Activated CD8-positive, alpha-beta memory T cell treated with anti-CD3 and anti-CD28 coated beads for 36 hours (primary cell): ENCODE data around the gene LRPAP1. TPM values are rescaled to one million over a fixed set of nuclear protein-coding genes. Genes with fewer than 3 reads are reported as not detected.

Experiments used
- CTCF ChIA-PET: fragments of 350-600 bp; sonication (Branson Sonifier 250); formaldehyde crosslinking; loops from one replicate; lab custom pipeline; 2021; ENCODE audit warnings: antibody characterized with exemption; lab: Charles Lee
- POLR2A ChIA-PET: fragments of 350-600 bp; sonication (Branson Sonifier 250); formaldehyde crosslinking; loops from one replicate; lab custom pipeline; 2021; ENCODE audit warnings: antibody characterized with exemption; lab: Charles Lee
- total RNA-seq, 2 experiments: library from RNA; stranded (reverse); gene quantifications; one replicate each; pipeline ENCODE4 v1.2.3, GENCODE V29; 2021

The LRPAP1 gene
- total RNA-seq, 2 experiments from 2014 or later: 87.5 to 90.1 TPM

DNA sequence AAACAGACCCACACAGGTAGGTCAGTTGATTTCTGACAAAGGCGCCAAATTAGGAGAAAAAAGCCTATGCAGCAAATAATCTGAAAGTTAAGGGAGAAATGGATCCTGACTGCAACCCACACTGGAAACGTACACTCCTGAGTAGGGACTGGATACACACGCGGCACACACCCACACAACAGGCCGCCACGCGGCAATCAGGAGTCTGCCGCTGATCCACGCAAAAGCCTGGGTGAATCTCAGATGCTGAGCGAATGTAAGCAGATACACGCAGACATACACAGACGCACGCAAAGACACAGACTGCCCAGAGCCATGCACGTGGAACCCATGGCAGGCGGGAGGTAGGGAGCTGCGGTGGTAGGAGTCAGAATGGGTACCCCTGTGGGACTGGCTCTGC lies 21.7 kb downstream of the LRPAP1 start:
- ChIA-PET POLR2A (no interaction called here), CTCF (no interaction called here)

DNA sequence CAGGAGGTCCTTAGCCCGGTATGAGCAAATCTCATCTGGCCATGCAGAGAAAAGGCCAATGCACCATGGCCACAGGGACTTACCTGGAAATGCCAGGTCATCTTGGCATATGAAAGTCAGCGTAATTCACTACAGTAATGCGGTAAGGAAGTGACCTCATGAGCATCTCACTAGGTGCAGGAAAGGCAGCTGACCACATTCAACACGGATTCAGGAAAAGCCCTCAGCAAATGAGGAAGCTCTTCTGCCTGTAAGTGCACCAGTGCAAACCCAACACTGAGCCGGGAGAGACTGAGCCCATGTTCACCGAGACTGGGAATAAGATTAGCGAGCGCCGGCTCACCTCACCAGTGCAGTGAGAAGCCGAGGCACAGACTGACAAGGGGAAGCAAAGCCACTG lies 23.7 kb downstream of the LRPAP1 start:
- ChIA-PET POLR2A (no interaction called here), CTCF (no interaction called here)

DNA sequence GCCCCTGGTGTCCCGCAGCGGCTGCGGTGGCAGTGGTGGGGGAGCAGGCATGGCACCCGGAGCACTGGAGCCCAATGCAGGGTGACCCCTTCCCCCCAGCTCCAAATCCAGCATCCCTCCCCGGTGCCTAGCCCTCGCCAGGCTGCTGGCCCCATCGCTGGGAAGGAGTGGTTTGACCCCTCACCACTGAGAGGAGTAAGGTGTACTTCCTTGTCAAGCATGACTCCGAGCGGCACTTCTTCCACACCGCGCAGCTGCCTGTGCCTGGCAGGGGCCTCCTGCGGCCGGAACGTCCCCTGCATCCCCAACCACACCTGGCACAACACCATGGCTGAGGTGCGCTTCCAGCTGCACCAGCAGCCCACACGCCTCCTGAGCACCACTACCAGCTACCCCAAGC lies 27.0 kb downstream of the LRPAP1 start:
- POLR2A ChIA-PET: no interaction called here
- CTCF ChIA-PET: no interaction called here

DNA sequence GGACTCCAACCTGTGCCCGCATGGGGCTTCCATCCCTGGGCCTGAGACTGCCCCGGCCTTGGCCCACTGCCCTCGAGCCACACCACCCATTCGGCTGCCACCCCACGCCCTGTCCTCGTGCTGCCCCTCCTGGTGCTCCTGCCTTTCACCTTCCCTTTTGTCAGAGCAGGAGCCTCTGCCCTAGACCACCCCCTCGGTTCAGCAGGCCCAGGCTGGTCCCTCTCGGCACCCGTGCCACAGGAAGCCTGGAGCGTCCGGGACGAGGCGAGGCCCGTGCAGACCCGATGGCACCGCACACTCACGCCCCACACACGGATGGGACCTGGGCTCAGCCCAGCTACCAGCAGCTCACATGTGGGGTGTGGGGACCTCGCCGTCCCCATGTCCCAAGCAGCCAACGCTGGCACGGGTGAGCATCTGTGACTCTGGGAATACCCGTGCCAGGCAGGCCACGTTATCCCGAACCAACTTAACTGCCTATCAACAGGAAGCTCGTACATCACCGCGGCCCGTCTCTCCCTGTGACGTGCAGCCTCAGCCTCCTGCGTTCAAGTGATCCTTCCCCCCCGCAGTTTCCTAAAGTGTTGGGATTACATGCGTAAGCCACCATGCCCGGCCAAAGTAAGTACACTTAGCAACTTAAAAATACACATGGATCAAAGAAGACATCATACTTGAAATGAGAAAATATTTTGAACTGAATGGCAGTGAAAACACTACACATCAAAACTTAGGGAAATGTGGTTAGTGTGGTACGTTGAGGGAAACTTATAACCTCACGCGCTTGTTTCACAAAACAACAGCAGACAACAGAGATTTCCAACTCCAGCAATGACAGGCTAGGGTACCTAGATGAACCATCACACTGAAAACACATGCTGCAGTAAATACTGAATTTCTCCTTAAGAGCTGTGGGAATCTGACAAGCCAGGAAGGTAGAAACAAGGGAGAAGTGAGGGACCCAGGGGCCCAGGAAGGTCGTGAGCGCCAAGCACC lies 29.0 kb downstream of the LRPAP1 start:
- CTCF ChIA-PET: no interaction called here

DNA sequence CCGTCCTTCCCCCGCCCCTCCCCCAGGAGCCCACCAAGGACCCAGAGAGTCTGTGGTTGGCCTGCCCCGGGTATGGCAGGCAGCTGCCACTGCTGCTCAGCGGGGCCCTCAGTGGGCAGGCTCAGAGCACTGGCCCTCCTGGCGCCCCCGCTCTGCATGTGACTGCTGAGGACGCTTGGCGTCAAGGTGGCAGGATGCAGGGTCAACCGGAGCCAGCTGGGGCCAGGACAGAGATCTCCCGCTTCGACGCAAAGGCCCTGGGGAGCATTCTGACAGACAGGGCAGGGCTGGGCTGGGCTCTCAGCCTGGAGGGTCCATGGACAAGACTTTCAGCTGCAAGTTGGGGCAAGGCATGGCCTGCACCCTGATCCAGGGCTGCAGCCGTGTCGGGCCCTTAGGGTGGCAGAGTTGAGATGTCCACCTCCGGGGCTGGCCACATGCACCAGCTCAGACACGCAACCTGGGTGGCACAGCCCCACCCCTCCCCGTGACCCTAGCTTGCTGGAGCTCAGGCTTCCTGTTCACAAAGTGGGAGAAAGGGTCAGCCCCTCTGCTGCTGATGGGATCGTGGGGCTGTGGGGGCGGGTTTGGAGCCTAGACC lies 30.3 kb downstream of the LRPAP1 start:
- CTCF ChIA-PET: interaction anchor here (1.4 kb wide), 1 partner anchor 20 kb away, joined by 4 read pairs; no protein-coding TSS in a partner anchor
- POLR2A ChIA-PET: no interaction called here

More for the DNA sequence above, 29.0 kb downstream of the LRPAP1 start:
- POLR2A ChIA-PET: no interaction called here

DNA sequence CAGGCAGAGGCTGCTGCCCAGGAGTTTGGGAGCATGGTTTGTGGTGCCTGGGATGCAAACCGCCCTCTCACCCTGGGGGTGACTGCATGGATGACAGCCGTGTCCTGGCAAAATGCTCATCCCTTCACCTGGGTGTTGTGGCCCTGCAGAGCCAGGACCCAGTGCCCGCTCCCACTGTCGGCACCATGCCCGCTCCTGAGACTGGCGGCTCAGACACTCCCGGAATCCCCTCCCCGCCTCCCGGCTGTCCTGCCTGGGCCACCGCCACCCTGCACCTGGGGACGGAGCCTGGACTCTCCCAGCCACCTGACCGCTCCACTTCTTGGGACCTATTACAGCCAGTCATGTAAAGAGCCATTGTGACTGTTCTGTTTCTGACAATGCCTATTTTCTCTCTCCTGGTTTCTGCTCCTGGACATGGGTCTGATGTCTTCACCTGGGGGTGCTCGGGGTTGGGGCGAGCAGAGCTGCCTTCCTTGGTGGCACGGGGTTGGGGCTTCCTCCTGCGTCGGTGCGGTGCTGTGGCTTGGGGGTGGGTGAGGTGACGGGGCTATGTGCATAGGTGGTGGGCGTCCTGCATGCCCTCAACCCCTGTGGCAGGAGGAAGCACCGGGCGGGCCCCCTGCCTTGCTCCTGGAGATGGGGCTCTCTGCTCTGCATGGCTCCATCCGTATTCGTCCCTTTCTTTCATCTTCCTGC lies 30.9 kb downstream of the LRPAP1 start:
- POLR2A ChIA-PET: no interaction called here
- CTCF ChIA-PET: interaction anchor here (1.4 kb wide), 1 partner anchor 20 kb away, joined by 4 read pairs; no protein-coding TSS in a partner anchor

DNA sequence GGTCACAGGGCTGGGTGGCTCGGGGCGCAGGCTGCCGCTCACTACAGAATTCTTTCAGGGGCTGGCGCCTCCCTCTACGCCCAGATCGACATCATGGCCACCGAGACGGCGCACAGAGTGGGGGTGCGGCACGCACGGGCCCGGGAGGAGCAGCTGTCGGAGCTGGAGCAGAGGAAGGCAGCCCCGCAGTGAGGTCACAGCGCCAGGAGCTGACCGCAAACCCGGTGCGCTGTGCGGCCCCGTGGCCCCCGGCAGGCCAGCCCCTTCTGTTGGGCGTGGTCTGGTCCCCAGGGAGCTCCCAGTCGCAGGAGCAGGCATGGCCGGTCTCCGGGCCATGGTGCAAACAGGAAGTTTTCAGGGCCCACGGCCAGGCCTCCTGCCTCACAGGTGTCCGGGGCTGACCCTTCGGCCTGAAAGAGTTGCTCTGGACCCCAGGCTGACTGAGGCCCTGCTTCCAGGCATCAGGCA lies 31.6 kb downstream of the LRPAP1 start:
- CTCF ChIA-PET: interaction anchor here (1.4 kb wide), 1 partner anchor 19 kb away, joined by 4 read pairs; no protein-coding TSS in a partner anchor
- POLR2A ChIA-PET: no interaction called here

DNA sequence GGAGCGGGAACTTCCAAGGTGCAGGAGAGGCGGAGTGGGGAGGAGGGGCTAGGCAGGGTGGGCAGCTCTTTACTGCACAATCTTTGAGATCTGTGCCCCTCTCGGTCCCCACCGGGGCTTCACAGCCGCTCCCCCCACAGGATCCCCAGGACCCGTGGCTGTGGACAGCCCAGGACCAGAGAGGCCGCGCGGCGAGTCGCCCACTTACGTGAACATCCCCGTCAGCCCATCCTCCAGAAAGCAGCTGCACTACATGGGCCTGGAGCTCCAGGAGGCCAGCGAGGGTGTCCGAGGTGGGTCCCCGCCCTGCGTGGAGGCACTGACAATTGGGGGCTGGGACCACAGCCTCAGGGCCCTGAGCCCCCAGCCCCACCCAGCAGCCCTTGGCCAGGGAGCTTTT lies 32.1 kb downstream of the LRPAP1 start:
- ChIA-PET CTCF (no interaction called here), POLR2A (no interaction called here)

DNA sequence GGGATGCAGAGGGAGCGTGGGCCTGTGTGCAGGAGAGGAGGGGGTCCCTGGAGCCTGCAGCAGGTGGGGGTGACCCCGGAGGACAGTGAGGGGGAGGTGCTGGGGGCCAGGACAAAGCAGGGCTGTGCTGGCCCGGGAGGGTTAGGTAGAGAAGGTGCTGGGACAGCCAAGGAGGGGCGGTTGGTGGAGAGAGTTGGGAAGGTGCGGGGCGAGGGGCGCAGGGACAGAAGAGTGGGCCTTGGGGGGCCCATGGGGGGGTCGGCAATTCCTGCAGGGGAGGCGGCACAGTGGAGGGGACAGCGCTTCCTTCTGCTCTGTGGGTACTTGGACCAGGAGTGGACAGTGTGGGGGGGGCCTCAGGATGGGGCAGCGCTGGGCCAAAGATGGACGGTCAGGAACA lies 32.5 kb downstream of the LRPAP1 start:
- POLR2A ChIA-PET: no interaction called here
- CTCF ChIA-PET: no interaction called here

DNA sequence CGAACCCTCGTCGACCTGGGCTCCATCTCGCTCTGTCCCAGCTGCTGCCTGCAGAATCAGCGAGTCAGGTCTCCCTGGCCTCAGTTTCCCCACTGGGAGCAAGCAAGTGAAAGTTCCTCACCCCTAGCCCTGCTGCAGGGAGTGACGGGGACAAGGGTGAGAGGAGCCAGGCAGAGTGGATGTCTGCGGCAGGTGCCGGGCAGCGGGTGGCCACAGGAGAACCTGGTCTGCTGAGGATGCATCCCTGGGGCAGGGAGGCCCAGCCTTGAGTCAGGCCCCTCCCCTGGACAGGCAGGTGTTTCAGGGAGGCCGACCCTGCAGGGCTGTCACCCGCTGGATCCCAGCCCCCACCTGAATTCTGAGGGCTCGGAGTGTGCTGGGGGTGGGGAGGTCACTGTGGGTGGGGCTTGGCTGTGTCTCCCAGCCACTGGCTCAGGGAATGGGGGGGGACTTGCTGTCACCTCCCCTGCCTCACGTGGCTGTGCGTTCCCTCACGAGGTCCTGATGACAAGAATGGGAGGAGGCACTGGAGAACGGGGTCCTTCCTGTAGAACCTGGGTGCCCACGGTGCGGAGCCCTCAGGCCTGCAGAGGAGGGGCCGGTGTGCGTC lies 33.2 kb downstream of the LRPAP1 start:
- ChIA-PET POLR2A (no interaction called here), CTCF (no interaction called here)

DNA sequence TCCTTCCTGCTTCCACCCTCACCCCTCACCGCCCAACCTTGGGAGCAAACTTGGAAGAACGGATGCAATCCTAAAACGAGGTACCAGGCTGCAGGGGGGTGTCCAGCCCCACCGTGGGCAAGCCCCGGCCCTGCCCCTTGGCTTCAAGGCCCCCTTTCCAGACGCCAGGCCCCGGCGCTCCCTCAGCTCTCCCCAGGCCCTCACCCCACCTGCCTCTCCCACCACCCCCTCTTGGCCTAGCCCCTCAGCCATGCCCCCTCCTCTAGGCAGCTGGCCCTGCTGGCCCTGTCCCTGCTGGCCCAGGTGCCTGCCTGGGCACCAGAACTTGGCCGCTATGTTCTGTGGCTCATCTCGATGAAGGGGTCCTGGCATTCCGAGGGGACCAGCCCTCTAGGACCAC lies 33.8 kb downstream of the LRPAP1 start:
- POLR2A ChIA-PET: no interaction called here
- CTCF ChIA-PET: no interaction called here

DNA sequence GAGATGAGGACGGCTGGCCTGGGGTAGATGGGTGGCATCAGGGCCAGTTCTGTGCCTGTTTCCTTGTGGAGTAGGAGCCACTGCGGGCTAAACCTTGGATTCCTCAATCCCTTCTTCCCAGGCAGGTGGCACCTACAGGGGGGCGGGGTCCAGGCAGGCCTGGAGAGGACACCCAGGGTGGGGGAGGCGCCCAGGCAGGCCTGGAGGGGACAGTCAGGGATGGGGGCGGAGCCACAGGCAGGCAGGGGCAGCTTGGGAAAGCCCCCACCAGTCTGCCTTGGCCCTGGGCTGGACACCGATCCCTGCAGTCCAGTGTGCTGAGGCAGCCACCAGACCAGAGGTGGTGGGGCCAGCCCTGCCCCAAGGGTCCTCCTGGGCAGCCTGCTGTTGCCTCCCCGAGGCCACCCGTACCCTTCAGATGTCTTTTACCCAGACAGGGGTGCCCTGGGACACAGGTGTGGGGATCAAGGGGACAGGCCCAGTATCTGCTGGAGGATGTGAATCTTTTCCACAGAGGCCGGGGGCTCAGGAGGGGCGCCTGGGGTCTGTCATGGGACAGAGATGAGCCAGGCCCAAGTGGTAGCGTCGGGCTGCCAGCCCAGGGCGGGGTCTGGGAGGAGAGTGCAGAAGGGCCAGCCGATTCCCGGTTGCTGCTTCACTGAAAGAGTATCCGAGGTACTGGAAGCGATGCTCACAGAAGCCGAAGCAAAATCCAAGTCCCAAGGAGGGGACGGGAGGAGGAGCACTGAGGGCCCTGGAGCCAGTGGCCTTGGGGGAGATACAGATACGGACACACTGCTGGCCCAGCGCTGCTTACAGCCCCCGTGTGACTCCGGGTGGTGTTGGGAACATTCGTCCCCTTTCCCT lies 34.5 kb downstream of the LRPAP1 start:
- POLR2A ChIA-PET: no interaction called here
- CTCF ChIA-PET: no interaction called here

DNA sequence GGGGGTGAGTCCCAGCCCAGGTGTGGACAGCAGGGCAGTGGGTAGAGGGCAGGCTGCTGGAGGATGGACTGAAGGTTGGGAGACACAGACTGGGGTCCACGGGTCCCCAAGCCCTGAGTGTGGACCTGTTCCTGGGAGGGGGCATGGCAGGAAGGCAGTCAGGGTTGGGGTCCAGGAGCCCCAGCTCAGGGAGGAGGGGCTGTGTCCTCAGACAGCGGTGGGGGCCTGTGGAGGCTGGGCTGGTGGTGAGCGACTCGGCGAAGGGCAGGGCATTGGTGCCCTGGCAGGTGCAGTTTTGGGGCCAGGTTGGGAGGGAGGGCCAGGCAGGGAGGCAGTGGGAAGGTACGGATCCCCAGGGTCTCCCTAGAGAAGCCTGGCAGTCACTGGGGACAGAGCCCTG lies 35.1 kb downstream of the LRPAP1 start:
- POLR2A ChIA-PET: no interaction called here
- CTCF ChIA-PET: no interaction called here

DNA sequence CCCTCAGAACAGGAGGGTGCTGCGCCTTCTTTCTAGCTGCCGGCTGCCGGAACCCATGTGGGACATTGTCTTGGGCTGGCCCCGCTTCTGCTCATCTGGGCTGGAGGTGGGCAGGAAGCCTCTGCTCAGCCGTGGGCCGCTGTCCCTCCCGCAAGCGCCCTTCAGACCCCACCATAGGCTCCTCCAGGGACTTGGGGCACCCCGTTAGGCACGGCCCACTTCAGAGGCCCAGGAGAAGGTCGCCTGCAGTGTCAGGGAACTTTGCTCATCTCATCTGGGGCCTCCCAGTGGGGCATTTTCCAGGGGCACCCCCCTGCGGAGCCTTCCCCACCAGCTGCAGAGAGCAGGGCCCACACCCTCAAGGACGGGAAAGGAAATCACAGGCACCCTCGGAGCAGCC lies 36.2 kb downstream of the LRPAP1 start:
- CTCF ChIA-PET: no interaction called here

DNA sequence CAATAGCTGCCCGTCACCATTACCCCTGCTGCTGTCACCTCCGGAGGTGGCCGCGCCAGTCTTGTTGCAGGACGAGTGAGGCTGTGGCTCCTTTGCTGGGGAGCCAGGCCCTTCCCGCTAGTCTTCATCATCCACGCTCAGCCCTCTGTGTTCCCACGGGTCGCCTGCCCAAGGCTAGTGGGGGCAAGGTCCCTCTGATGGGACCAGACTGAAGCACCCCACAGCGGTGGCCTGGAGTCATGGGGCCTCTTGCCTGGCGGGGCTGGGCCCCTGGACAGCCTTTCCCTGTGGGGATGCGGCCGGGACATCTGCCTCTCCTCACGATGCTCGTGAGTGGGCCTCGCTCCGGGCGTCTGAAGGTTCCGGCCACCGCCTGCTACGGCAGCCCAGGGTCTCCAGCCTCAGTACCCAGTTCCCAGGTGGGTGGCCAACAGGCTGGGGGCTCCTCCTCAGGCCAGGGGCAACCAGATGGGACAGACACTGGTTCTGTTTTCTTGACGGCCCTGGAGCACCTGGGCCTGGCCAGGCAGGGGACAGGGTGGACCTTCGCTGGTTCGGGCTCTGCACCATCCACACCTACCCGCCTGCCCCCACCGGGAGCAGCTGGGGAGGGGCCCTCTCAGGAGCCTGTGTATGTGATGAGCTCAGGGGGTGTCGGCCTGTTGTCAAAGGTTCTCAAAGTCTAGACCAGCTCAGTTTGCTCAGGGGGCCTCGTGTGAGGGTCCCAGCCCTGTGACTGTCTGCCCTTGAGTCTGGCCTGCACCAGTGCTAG lies 36.8 kb downstream of the LRPAP1 start:
- POLR2A ChIA-PET: no interaction called here
- CTCF ChIA-PET: no interaction called here

More for the DNA sequence above, 36.2 kb downstream of the LRPAP1 start:
- POLR2A ChIA-PET: no interaction called here

DNA sequence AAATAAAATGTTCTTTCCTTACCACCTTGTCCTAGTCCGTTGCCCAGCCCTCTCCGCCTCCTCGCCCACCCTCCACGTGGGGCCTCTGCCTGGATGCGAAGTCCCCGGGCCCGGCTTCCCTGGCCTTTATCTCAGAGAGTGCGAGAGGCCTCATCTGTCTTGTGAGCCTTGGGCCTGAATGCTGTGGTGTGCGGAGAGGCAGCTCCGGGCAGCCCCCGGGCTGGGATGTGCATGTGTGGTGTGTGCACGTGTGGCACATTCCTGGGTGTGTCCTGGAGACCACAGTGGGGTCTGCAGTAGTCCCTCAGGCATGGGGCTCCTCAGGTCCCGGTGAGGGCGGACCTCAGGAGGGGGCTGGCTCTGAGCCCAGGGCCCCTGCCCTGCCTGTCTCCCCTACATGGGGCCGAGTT lies 37.8 kb downstream of the LRPAP1 start:
- ChIA-PET POLR2A (no interaction called here), CTCF (interaction anchor here (1.0 kb wide), 1 partner anchor 14 kb away, joined by 5 read pairs; no protein-coding TSS in a partner anchor)

DNA sequence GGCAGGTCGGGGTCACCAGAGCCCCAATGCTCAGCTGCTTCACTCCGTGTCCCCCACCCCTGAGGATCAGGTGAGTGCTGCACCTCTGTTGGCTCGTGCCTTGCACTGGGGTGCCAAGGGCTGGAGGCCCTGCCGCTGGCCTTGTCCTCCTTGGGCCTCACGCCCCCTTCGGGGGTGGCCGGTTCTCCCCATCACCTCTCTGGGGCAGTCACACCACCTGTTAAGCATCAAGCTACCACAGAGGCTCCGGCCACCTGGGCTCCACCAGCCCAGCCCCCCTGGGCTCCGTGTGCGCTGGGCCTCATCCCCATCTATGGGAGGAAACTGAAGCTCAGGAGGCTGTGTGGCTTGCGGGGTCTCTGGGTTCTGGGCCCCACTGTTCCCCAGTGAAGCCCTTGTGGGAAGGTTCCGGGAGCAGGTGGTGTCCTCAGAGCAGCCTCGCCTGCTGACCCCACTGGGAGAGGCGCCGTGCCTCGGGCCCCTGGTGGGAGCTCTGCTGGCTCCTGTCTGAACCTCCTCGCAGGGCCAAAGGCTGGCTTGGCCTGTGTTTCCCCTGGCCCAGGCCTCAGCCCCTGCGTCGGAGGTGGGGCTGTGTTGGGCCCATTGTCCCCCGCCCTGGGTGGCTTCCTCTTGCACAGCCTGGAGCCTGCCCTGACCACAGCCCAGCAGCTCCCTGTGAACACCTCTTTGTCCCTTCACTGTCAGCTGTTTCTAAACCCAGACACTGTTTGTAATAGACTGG lies 38.3 kb downstream of the LRPAP1 start:
- ChIA-PET CTCF (interaction anchor here (1.0 kb wide), 1 partner anchor 13 kb away, joined by 5 read pairs; no protein-coding TSS in a partner anchor), POLR2A (no interaction called here)
